ENCODE data around the gene INSRR.

GRCh38 chr1:156887317-156887716 is 28.4 kb upstream of the INSRR start:
- TF ChIP-seq CHD2 (IDR thresholded peaks at IDR 0.05; ENCODE audit: low read length, partially characterized antibody) (no peak), E2F6 (IDR thresholded peaks at IDR 0.05; ENCODE audit: borderline replicate concordance, low read depth) (no peak)

Measured in A549 (cell line).